ENCODE measurements around the gene PNPLA3.
"Not testable (repeated sequence)": the region's sequence is repeated elsewhere in the genome, so short reads cannot be mapped to it uniquely, and the experiment has no call there.

DNA sequence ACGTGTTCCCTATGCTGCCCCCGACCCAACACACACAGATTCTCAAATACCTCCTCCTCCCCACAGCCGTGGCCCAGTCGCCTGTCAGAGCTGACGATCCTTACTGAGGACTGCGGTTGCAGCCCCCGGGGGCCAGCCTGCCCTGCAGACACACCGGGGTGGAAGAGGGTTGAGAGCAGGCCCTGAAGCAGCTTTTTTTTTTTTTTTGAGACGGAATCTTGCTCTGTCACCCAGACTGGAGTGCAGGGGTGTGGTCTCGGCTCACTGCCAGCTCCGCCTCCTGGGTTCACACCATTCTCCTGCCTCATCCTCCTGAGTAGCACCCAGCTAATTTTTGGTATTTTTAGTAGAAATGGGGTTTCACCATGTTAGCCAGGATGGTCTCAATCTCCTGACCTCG is 20.6 kb upstream of the PNPLA3 start:
- not testable (repeated sequence) for TF ChIP-seq NCOA1 (IDR thresholded peaks at IDR 0.05; ENCODE audit: low read depth); CTCF (IDR thresholded peaks at IDR 0.05 in 2 of 3, conservative IDR thresholded peaks at IDR 0.05 in 1 of 3; ENCODE audit: insufficient read depth in 2 of 3, low read depth in 1 of 3, low read length in 3 of 3); NCOR1 (IDR thresholded peaks at IDR 0.05); MYC (IDR thresholded peaks at IDR 0.05; ENCODE audit: low read depth, low read length); MYC (CRISPR knock-in tag; IDR thresholded peaks at IDR 0.05; ENCODE audit: borderline replicate concordance, low read depth); RAD21 (CRISPR knock-in tag; conservative IDR thresholded peaks at IDR 0.05 in 1 of 2, IDR thresholded peaks at IDR 0.05 in 1 of 2); ZNF274 (IDR thresholded peaks at IDR 0.05; ENCODE audit: borderline replicate concordance, low read depth, low read length); FIP1L1 (IDR thresholded peaks at IDR 0.05; ENCODE audit: low read depth, low read length, poor library complexity, severe bottlenecking); GTF2F1 (IDR thresholded peaks at IDR 0.05; ENCODE audit: low read depth, low read length); TAF1 (IDR thresholded peaks at IDR 0.05; ENCODE audit: control insufficient read depth, extremely low read depth, insufficient read depth, low read length, severe bottlenecking); ZNF354B (CRISPR knock-in tag; IDR thresholded peaks at IDR 0.05); TEAD4 (IDR thresholded peaks at IDR 0.05; ENCODE audit: low read length); TEAD4 (CRISPR knock-in tag; IDR thresholded peaks at IDR 0.05; ENCODE audit: borderline replicate concordance); ESRRA (IDR thresholded peaks at IDR 0.05; ENCODE audit: borderline replicate concordance, low read depth)

All from K562 (cell line).